GM12874 (cell line): ENCODE measurements around the gene SLC26A8.

Experiments
- CTCF ChIP-seq: IDR thresholded peaks from 2 replicates; pipeline ENCODE4 v1.5.1; 2011; ENCODE audit warnings: low read depth, mild to moderate bottlenecking, control low read depth, low read length, moderate library complexity; ENCODE audit not compliant: insufficient read depth

SLC26A8 gene

DNA sequence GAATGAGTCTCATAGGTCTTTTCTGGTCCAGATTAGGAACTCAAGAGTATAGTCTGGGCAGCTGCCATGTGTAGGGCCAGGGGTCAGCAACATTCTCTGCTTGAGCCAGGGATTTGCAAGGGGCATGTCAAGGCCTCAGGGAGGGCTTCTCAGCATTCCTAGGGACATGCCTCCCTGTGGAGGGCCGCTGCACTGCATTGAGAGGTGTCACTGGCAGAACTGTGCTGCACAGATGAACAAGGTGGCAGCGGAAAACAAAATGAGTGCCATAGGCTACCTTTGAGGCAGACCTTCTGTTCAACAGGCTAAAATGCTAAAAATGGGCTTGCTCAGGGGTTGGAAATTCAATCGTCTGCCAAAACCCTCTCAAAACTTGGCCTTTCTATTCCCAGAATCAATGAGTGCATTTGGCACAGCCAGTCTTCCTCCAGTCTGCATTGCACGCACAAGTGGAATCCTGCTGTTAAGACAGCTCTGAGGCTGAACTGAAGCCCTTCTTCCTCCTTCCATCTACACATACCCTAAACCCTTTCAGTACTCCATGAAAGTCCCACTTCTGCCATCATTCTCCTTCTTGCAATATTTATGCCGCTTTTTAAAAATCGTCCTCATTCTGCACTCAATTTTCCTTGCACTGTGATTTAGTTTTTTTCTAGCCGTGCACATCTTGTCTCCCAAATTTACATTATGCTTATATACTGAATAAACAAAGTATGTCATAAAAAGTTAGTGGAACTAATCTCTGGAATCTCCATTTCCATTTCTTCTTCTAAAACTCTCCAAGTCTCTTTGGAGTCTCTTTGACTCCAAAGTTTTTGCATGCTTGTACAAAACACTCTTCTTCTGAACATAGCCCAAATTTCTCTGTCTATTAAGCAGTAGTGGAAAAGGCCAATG, 51.7 kb downstream of the SLC26A8 start:
- no peak for TF ChIP-seq CTCF

- TF ChIP-seq CTCF, result no peak
These were observed 54.3 kb downstream of the SLC26A8 start for GRCh38 chr6:35970181-35970580.

DNA sequence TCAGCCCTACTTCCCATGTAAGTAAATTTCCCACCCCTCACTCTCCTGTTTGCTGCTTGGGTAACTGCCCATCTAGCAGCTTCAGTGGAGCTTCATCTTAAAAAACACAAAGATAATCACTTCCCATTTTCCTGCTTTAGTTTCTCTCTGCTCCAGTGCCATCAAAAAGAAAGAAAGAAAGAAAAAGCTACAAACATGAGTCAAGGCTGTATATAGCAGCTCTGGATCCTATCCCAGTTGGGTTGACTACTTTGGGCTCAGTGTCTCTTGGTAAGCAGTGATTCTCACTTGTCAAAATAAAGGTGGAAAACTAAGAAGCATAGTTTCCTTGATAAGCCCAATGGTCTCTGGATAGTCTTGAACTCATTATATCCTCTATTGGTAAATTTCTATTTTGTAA, 54.8 kb downstream of the SLC26A8 start:
- TF ChIP-seq CTCF, result no peak

GRCh38 chr6:35968821-35969220, 55.6 kb downstream of the SLC26A8 start:
- TF ChIP-seq CTCF, result no peak

DNA sequence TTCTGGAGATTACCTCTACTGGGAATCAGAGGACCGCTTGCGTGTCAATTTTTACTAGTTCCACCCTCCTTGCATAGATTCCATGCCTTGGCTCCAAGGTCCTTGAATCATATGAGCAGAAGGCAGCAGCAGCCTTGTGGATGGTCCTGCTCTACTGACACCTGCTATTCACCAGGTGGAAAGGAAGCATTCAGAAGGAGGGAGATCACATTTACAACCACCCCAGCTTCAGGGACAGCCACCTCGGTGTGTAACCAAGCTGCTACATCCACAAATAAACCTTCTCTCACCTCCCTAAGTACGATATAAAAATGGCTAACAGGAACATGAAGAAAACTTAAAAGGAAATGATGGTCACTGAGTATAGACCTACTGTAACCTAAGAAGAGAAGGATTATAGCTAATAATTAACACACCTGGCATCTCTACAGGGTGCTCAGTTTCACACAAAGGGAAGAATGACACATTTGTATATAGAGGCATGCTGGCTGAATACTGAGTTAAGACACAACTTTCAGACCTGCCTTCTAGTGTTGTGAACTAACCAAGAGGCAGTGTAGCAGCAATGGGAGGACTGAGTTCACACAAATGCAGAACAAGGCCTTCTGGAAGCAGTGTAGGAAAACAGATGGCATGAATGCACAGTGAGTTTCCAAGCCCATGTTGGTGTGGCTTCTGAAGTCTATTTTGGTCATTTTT, 57.2 kb downstream of the SLC26A8 start:
- no peak for TF ChIP-seq CTCF

- no peak for TF ChIP-seq CTCF
These were observed 61.5 kb downstream of the SLC26A8 start for GRCh38 chr6:35962779-35963560.

- no peak for TF ChIP-seq CTCF
These were observed 64.3 kb downstream of the SLC26A8 start for GRCh38 chr6:35960187-35960586.
